Spleen (tissue), 11 donors: Measurements from ENCODE around the gene TAF8. TPM values are rescaled to one million over a fixed set of nuclear protein-coding genes. Genes with fewer than 3 reads are reported as not detected.

Experiments used
- DNase-seq: peaks from one replicate; pipeline ENCODE4 v3.0.0-alpha.2; 2020
- H3K27ac ChIP-seq, 8 donors: fragments of 200-600 bp; sonication (generic) in 7 of 8; 1 replicate in 4 of 8; 2 replicates in 4 of 8; pipeline versions ENCODE4 v1.5.0 to v1.8.0; 2016 to 2021; ENCODE audit warnings: inconsistent platforms in 4 of 8, mild to moderate bottlenecking in 4 of 8, moderate library complexity in 1 of 8
- H3K27me3 ChIP-seq, 7 donors: fragments of 200-600 bp; sonication (generic) in 6 of 7; replicated peaks in 1 of 7; 1 replicate in 4 of 7; 2 replicates in 3 of 7; pipeline versions ENCODE4 v1.5.0 to v1.8.0; 2016 to 2021; ENCODE audit warnings: inconsistent platforms in 3 of 7, mild to moderate bottlenecking in 1 of 7
- H3K36me3 ChIP-seq, 6 donors: fragments of 200-600 bp; sonication (generic) in 5 of 6; 1 replicate in 4 of 6; 2 replicates in 2 of 6; pipeline versions ENCODE4 v1.5.0 to v1.8.0; 2016 to 2021; ENCODE audit warnings: inconsistent platforms in 2 of 6
- H3K4me1 ChIP-seq, 6 donors: fragments of 200-600 bp; sonication (generic) in 5 of 6; 1 replicate in 3 of 6; 2 replicates in 3 of 6; pipeline versions ENCODE4 v1.5.0 to v1.8.0; 2016 to 2021; ENCODE audit warnings: inconsistent platforms in 3 of 6
- H3K4me3 ChIP-seq, 8 donors: fragments of 200-600 bp; sonication (generic) in 7 of 8; 1 replicate in 4 of 8; 2 replicates in 4 of 8; pipeline versions ENCODE4 v1.5.0 to v1.8.0; 2016 to 2021; ENCODE audit warnings: inconsistent platforms in 4 of 8, mild to moderate bottlenecking in 4 of 8, moderate library complexity in 2 of 8
- H3K9me3 ChIP-seq, 8 donors: fragments of 200-600 bp; sonication (generic) in 7 of 8; 1 replicate in 4 of 8; 2 replicates in 4 of 8; pipeline versions ENCODE4 v1.5.0 to v1.8.0; 2016 to 2021; ENCODE audit warnings: inconsistent platforms in 4 of 8
- CTCF ChIP-seq, 11 experiments: fragments of 200-600 bp in 7 of 11; fragments of 450-650 bp in 4 of 11; sonication (generic) in 4 of 11; IDR thresholded peaks in 8 of 11; conservative IDR thresholded peaks in 3 of 11; 1 replicate in 7 of 11; 2 replicates in 4 of 11; pipeline versions ENCODE4 v1.4.0 to v1.8.0; 2016 to 2021; ENCODE audit warnings: antibody characterized with exemption in 11 of 11, inconsistent platforms in 4 of 11, mild to moderate bottlenecking in 1 of 11
- POLR2A ChIP-seq, 3 donors: fragments of 450-650 bp; IDR thresholded peaks; one replicate each; pipeline ENCODE4 v1.5.1; 2017; ENCODE audit warnings: antibody characterized with exemption in 3 of 3, mild to moderate bottlenecking in 1 of 3
- POLR2AphosphoS5 ChIP-seq, 3 donors: sonication (generic); formaldehyde crosslinking; IDR thresholded peaks; one replicate each; pipeline ENCODE4 v1.5.1; 2017; ENCODE audit warnings: antibody characterized with exemption in 3 of 3
- WGBS, 5 donors: extraction: QIAGEN DNeasy Blood & Tissue Kit in 3 of 5; methylation state at CpG; one replicate each; pipeline versions ENCODE4 v1.1.5 to v1.1.7; 2013 to 2018; 5-methylcytosine and 5-hydroxymethylcytosine counted together
- intact Hi-C: fragments of 100-400 bp; cut with DNase I; formaldehyde crosslinking; loops from one replicate; pipeline ENCODE4 v1.15.0; 2023; ENCODE audit warnings: low total_unique reads
- polyA plus RNA-seq, 3 donors: library from polyadenylated mRNA; stranded (reverse); fragments of 200-250 nt; gene quantifications; one replicate each; pipeline ENCODE4 v1.2.1, GENCODE V29; 2013
- total RNA-seq, 7 donors: library from RNA; depleted of rRNA in 3 of 7; stranded (reverse); fragments of >200 nt in 3 of 7; fragmentation: NEBNext Ultra II Directional in 4 of 7; extraction: Animal tissue kit (Norgen Biotek cat#: 25700) in 4 of 7; gene quantifications; one replicate each; pipeline versions ENCODE4 v1.1.0 to v1.2.1, GENCODE V29; 2016 to 2021
- donor health status: healthy with polysubstance abuse.
- donor health status: DM: no; HTN: no; CAD: no; lungs with moderate emphysema.
- donor health status: DM: no; HTN: no; CAD: no.
- donor health status: Bipolar disorder and iron deficiency.
- donor health status: healthy.
- donor health status: DM: no; HTN: no; CAD: no.
- donor health status: DM: yes; HTN: yes; CAD: no.

TAF8 gene
- total and polyA plus RNA-seq, 10 donors: 8.2 to 56.3 (median 35.4) TPM

GRCh38 chr6:42059743-42060142 lies 9.4 kb downstream of the TAF8 start:
- TF ChIP-seq CTCF (IDR thresholded peaks at IDR 0.05 in 8 of 11, conservative IDR thresholded peaks at IDR 0.05 in 3 of 11) (no peak), POLR2A (IDR thresholded peaks at IDR 0.05) (no peak), POLR2AphosphoS5 (IDR thresholded peaks at IDR 0.05) (no peak)
- peaks cover 9 to 100% (median 94%) of the 10 kb centered on the region in 6 donors for H3K36me3 ChIP-seq
- no peaks in the 10 kb centered on the region for H3K9me3 ChIP-seq
- H3K4me3 ChIP-seq: no peak overlapping the region
- WGBS, 5 donors: 91 to 98% (median 94%) methylated on average over 5 of the region's 5 CpGs
- no peak for DNase-seq
- intact Hi-C loops: no loop called here
- no peak overlapping the region for H3K27ac ChIP-seq
- no peaks in the 10 kb centered on the region for H3K4me1 ChIP-seq
- no peaks in the 10 kb centered on the region for H3K27me3 ChIP-seq

GRCh38 chr6:42066156-42066675 lies 15.9 kb downstream of the TAF8 start:
- Histone ChIP-seq H3K4me3 (no peak overlapping the region), H3K27me3 (no peaks in the 10 kb centered on the region), H3K27ac (no peak overlapping the region), H3K36me3 (peaks cover 10 to 100% (median 94%) of the 10 kb centered on the region in 6 donors), H3K4me1 (no peaks in the 10 kb centered on the region), H3K9me3 (no peaks in the 10 kb centered on the region)
- intact Hi-C loops: no loop called here
- TF ChIP-seq POLR2AphosphoS5 (IDR thresholded peaks at IDR 0.05): no peak
- TF ChIP-seq CTCF (IDR thresholded peaks at IDR 0.05 in 8 of 11, conservative IDR thresholded peaks at IDR 0.05 in 3 of 11): no peak
- TF ChIP-seq POLR2A (IDR thresholded peaks at IDR 0.05): no peak
- WGBS, 5 donors: 95 to 98% (median 96%) methylated on average over 13 of the region's 13 CpGs
- peak; percentile 40 for DNase-seq

DNA sequence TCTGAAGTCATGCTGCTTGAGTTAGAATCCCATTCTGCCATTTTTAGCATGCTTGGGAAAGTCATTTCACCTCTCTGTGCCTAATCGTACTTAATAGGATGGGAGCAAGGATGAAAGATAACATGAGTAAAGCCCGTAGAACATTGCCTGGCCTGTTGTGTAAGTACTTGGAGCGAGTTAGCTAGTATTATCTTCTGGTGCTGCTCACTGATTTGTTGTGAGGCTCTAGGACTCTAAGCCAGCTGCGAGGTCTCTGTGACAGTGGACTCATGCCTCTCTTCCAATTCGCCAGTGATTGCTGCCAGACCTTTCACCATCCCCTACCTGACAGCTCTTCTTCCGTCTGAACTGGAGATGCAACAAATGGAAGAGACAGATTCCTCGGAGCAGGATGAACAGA lies 17.8 kb downstream of the TAF8 start:
- intact Hi-C loops: no loop called here
- no peak for DNase-seq
- Histone ChIP-seq H3K9me3 (no peaks in the 10 kb centered on the region), H3K4me3 (no peak overlapping the region), H3K27ac (no peak overlapping the region), H3K4me1 (no peaks in the 10 kb centered on the region), H3K27me3 (no peaks in the 10 kb centered on the region), H3K36me3 (peaks cover 7 to 100% (median 98%) of the 10 kb centered on the region in 6 donors)
- TF ChIP-seq CTCF (IDR thresholded peaks at IDR 0.05 in 8 of 11, conservative IDR thresholded peaks at IDR 0.05 in 3 of 11): no peak
- no peak for TF ChIP-seq POLR2AphosphoS5 (IDR thresholded peaks at IDR 0.05)
- TF ChIP-seq POLR2A (IDR thresholded peaks at IDR 0.05): no peak
- 97 to 99% (median 98%) methylated on average over 7 of the region's 7 CpGs for WGBS, 5 donors

DNA sequence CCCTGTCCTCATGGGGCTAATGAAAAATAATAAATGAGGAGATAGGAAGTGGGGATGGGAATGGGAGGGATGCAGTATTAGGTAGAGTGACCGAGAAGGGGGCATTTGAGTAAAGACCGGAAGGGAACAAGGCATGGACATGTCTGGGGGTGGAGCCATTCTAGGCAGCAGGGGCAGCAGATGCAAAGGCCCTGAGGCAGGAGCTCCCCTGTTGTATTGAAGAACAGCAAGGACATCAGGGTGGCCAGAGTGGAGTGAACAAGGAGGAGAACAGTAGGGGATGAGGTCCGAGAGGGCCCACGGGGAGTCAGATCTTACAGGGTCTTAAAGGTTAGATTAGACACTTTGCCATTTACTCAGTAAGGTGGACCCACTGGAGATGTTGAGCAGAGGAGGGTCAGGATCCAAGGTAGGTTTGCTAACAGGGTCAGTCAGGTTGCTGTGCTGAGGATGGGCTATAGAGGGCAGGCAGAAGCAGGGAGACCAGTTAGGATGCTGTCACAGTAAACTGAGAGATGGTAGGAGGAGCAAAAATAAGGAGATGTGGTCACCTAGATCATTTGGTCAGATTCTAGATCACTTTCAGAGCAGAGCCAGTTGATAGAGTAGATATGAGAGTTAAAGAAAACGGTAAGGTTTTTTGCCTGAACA lies 18.7 kb downstream of the TAF8 start:
- Histone ChIP-seq H3K36me3 (peaks cover 7 to 100% (median 96%) of the 10 kb centered on the region in 6 donors), H3K9me3 (no peaks in the 10 kb centered on the region), H3K4me1 (no peaks in the 10 kb centered on the region), H3K27me3 (no peaks in the 10 kb centered on the region), H3K27ac (no peak overlapping the region), H3K4me3 (no peak overlapping the region)
- peak; percentile 34 for DNase-seq
- intact Hi-C loops: no loop called here
- TF ChIP-seq POLR2AphosphoS5 (IDR thresholded peaks at IDR 0.05) (no peak), CTCF (IDR thresholded peaks at IDR 0.05 in 8 of 11, conservative IDR thresholded peaks at IDR 0.05 in 3 of 11) (no peak), POLR2A (IDR thresholded peaks at IDR 0.05) (no peak)
- 93 to 98% (median 96%) methylated on average over 5 of the region's 5 CpGs for WGBS, 5 donors
